Natural killer cell (primary cell): Measurements from ENCODE around the gene FGF3. TPM values are rescaled to one million over a fixed set of nuclear protein-coding genes. Genes with fewer than 3 reads are reported as not detected.

Experiments
- ATAC-seq, 3 donors: fragments of 150-1000 bp in 2 of 3; fragments of 200-7000 bp in 1 of 3; cut with Tn5 transposase; 1 replicate in 1 of 3; 2 replicates in 2 of 3; pipeline ENCODE4 v1.10.0; 2021; ENCODE audit warnings: mild to moderate bottlenecking in 2 of 3, moderate library complexity in 2 of 3
- DNase-seq, 2 donors: peaks; one replicate each; pipeline versions ENCODE4 v3.0.0 to v3.0.0-alpha.2; 2013 to 2021; ENCODE audit warnings: mixed read lengths in 1 of 2
- H3K27ac ChIP-seq: one replicate; pipeline ENCODE4 v1.5.1; 2013; ENCODE audit warnings: mild to moderate bottlenecking, low read length
- H3K27me3 ChIP-seq: one replicate; pipeline ENCODE4 v1.6.1; 2013; ENCODE audit warnings: low read length; ENCODE audit not compliant: control insufficient read depth, insufficient read depth
- H3K36me3 ChIP-seq: one replicate; pipeline ENCODE4 v1.6.1; 2013; ENCODE audit warnings: low read length; ENCODE audit not compliant: control insufficient read depth, insufficient read depth
- H3K4me1 ChIP-seq: one replicate; pipeline ENCODE4 v1.6.1; 2013; ENCODE audit warnings: low read length; ENCODE audit not compliant: control insufficient read depth, insufficient read depth
- H3K4me3 ChIP-seq: one replicate; pipeline ENCODE4 v1.5.1; 2013; ENCODE audit warnings: low read length
- H3K9me3 ChIP-seq: one replicate; pipeline ENCODE4 v1.6.1; 2013; ENCODE audit warnings: low read length; ENCODE audit not compliant: control insufficient read depth, insufficient read depth
- H3K27ac Mint-ChIP-seq, 2 donors: one replicate each; pipeline ENCODE4 v1.8.0; 2022; ENCODE audit warnings: mild to moderate bottlenecking in 2 of 2, mixed read lengths in 2 of 2, moderate library complexity in 1 of 2
- H3K27me3 Mint-ChIP-seq, 2 donors: one replicate each; pipeline ENCODE4 v1.8.0; 2022; ENCODE audit warnings: low read depth in 2 of 2, mixed read lengths in 2 of 2
- H3K36me3 Mint-ChIP-seq: one replicate; pipeline ENCODE4 v1.8.0; 2022; ENCODE audit warnings: mixed read lengths
- H3K4me1 Mint-ChIP-seq, 2 donors: one replicate each; pipeline ENCODE4 v1.8.0; 2022; ENCODE audit warnings: mixed read lengths in 2 of 2
- H3K4me3 Mint-ChIP-seq: one replicate; pipeline ENCODE4 v1.8.0; 2022; ENCODE audit warnings: mild to moderate bottlenecking, moderate library complexity, mixed read lengths
- H3K9me3 Mint-ChIP-seq, 2 donors: one replicate each; pipeline ENCODE4 v1.8.0; 2022; ENCODE audit warnings: mixed read lengths in 2 of 2
- WGBS: methylation state at CpG from one replicate; pipeline ENCODE4 v1.1.7; 2013; ENCODE audit warnings: missing lambda C conversion rate; ENCODE audit not compliant: insufficient coverage; 5-methylcytosine and 5-hydroxymethylcytosine counted together
- intact Hi-C: fragments of 100-400 bp; cut with micrococcal nuclease; formaldehyde crosslinking; loops from one replicate; pipeline ENCODE4 v1.14.2; 2022
- total RNA-seq, 4 donors: library from RNA; stranded (reverse); fragments of 120-200 nt in 1 of 4; gene quantifications; one replicate each; pipeline versions ENCODE4 v1.2.3 to v1.2.4, GENCODE V29; 2013 to 2022
- TF ChIP-seq, protein P1 (sequence below): fragments of 200-600 bp; IDR thresholded peaks from one replicate; pipeline ENCODE4 v1.8.0; 2022; ENCODE audit warnings: antibody characterized with exemption

FGF3 gene
- total RNA-seq, 3 donors from 2014 or later (not counting 1 experiment from before 2014, with no cell fraction given) = not detected

- Mint-ChIP-seq H3K4me3 (no peak overlapping the region), H3K9me3 (no peaks in the 10 kb centered on the region), H3K27me3 (peaks cover 8 to 24% of the 10 kb centered on the region in 2 donors), H3K36me3 (no peaks in the 10 kb centered on the region), H3K4me1 (peaks cover 0 to 3% of the 10 kb centered on the region in 2 donors), H3K27ac (no peak overlapping the region)
- H3K9me3 ChIP-seq = no peaks in the 10 kb centered on the region
- no peaks in the 10 kb centered on the region for H3K4me1 ChIP-seq
- H3K4me3 ChIP-seq = no peak overlapping the region
- intact Hi-C loops = no loop called here
- ATAC-seq = no peak
- no peaks in the 10 kb centered on the region for H3K36me3 ChIP-seq
- no peak overlapping the region for H3K27ac ChIP-seq
- H3K27me3 ChIP-seq = no peaks in the 10 kb centered on the region
- TF ChIP-seq, protein P1, sequence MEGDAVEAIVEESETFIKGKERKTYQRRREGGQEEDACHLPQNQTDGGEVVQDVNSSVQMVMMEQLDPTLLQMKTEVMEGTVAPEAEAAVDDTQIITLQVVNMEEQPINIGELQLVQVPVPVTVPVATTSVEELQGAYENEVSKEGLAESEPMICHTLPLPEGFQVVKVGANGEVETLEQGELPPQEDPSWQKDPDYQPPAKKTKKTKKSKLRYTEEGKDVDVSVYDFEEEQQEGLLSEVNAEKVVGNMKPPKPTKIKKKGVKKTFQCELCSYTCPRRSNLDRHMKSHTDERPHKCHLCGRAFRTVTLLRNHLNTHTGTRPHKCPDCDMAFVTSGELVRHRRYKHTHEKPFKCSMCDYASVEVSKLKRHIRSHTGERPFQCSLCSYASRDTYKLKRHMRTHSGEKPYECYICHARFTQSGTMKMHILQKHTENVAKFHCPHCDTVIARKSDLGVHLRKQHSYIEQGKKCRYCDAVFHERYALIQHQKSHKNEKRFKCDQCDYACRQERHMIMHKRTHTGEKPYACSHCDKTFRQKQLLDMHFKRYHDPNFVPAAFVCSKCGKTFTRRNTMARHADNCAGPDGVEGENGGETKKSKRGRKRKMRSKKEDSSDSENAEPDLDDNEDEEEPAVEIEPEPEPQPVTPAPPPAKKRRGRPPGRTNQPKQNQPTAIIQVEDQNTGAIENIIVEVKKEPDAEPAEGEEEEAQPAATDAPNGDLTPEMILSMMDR = no peak
- no peak for DNase-seq
- WGBS = 76% methylated on average over 8 of the region's 8 CpGs
These were observed 38.0 kb downstream of the FGF3 start for GRCh38 chr11:69781241-69781640.

- Histone ChIP-seq H3K27ac (no peak overlapping the region), H3K27me3 (no peaks in the 10 kb centered on the region), H3K9me3 (no peaks in the 10 kb centered on the region), H3K36me3 (no peaks in the 10 kb centered on the region), H3K4me3 (no peak overlapping the region), H3K4me1 (no peaks in the 10 kb centered on the region)
- no peak for DNase-seq
- Mint-ChIP-seq H3K4me1 (peaks cover 0 to 3% of the 10 kb centered on the region in 2 donors), H3K4me3 (no peak overlapping the region), H3K36me3 (no peaks in the 10 kb centered on the region), H3K27me3 (peaks cover 11 to 24% of the 10 kb centered on the region in 2 donors), H3K9me3 (no peaks in the 10 kb centered on the region), H3K27ac (no peak overlapping the region)
- WGBS = 92% methylated on average over 8 of the region's 8 CpGs
- ATAC-seq = no peak
- TF ChIP-seq, protein P1 = no peak
- intact Hi-C loops = no loop called here
These were observed 40.8 kb downstream of the FGF3 start for GRCh38 chr11:69778373-69778772.

DNA sequence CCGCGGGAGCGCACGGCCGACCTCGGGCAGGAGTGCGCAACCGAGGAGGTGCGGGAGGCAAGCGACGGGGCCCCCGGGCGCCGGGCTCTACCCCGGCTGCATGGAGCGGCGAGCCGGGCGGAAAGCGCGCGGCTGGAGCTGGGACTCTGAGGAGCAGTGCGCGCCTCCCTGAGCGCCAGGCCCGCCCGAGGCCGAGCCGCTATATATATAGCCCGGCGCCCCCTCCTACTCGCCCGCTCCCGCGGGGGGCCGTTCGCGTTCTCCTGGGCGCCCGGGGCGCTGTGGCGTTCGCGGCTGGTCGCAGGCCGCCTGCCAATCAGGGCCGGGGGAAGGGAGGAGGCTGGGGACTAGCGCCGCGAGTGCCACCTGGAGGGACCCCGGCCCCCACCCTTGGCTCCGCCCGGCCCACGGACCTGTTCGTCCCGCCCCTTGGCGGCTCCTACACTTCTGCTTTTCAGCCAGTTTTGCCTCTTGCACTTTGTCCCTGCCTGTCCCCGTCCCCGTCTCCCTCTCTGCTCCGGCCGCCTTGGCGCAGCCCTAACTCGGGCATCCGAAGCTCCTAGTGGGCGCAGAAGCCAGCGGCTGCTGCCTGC lies 44.0 kb downstream of the FGF3 start, which contains the start of gene FGF4:
FGF4 (minus strand) TSS at position 179 of the 593 bp plus-strand sequence. CDS start 257 bp downstream, outside the sequence.
- Histone ChIP-seq H3K27me3 (no peaks in the 10 kb centered on the region), H3K9me3 (no peaks in the 10 kb centered on the region), H3K27ac (no peak within 1 kb of the TSS), H3K4me1 (no peaks in the 10 kb centered on the region), H3K36me3 (no peaks in the 10 kb centered on the region), H3K4me3 (no peak within 1 kb of the TSS)
- TF ChIP-seq, protein P1 = no peak
- Mint-ChIP-seq H3K4me1 (peaks cover 0 to 3% of the 10 kb centered on the region in 2 donors), H3K27ac (no peak within 1 kb of the TSS), H3K9me3 (no peaks in the 10 kb centered on the region), H3K27me3 (peaks cover 17 to 37% of the 10 kb centered on the region in 2 donors), H3K36me3 (no peaks in the 10 kb centered on the region), H3K4me3 (no peak within 1 kb of the TSS)
- DNase-seq = no peak
- intact Hi-C loops = no loop called here
- ATAC-seq = no peak
- 4% methylated on average over 66 of the region's 66 CpGs for WGBS
